ENCODE results near the gene AARS2. TPM values are rescaled to one million over a fixed set of nuclear protein-coding genes. Genes with fewer than 3 reads are reported as not detected.

AARS2 gene
- total and polyA plus RNA-seq, 2 of the 4 experiments (the other 2 are of a cell fraction): 9.1 to 10.4 TPM

DNA sequence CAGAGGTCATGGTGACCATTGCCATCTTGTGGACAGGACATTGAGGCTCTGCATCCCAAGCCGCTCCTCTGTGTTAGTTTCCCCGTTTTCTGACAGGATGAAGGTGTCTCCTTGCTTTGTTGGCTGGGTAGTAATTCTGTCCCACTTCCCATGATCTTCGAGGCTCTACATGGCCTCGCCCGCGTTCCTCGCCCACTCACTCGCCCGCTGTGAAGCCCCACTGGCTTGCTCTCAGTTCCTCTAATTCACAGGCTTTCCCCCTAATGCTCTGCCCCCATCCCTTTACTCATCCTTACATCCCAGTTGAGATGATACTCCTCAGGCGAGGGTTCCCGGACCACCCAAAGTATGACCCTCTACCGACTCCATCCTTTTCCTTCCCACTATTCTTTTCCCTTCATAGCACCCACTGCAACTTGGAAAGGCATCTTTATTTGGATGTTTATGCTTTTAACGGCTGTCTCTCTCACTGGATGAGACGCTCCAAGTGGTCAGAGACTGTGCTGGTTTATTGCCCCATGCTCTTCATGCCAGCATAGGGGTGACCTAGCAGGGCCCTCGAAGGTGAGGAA, 55.3 kb downstream of the AARS2 start:
- H3K4ac ChIP-seq (ENCODE audit: low read depth, low read length): peak overlapping the region; percentile 97
- peak overlapping the region; percentile 94 for H3K9ac ChIP-seq (ENCODE audit: low read depth, low read length)
- dilution Hi-C loops (cut with HindIII; ENCODE audit: low sequenced_read_pairs, unreplicated experiment): no loop called here
- no TSS peak for BruUV-seq (replicated peaks)
- H2AK5ac ChIP-seq (ENCODE audit: low read depth, low read length): peak overlapping the region; percentile 86; the same call in 1 of the 2 replicates
- peaks cover 39% of the 10 kb centered on the region for H4K20me1 ChIP-seq (ENCODE audit: insufficient read depth, low read length)
- peak overlapping the region; percentile 100 for H3K14ac ChIP-seq (replicated peaks; ENCODE audit: low read depth, low read length)
- H3K27me3 ChIP-seq (ENCODE audit: control insufficient read depth, insufficient read depth, low read length): no peaks in the 10 kb centered on the region
- POLR2A ChIA-PET (ENCODE audit: unreplicated experiment): interaction anchor here (2.0 kb wide), 1 partner anchor 11 kb away, joined by 27 read pairs; the partner anchor contains the start of gene HSP90AB1
- H4K8ac ChIP-seq (ENCODE audit: low read depth in 2 of 2, low read length in 2 of 2): peak overlapping the region; percentile 94 to 98
- peak overlapping the region; percentile 83 for H3K18ac ChIP-seq (ENCODE audit: low read depth, low read length)
- peak overlapping the region; percentile 91 for H3K27ac ChIP-seq (ENCODE audit: insufficient read depth, low read length)
- H4K91ac ChIP-seq (ENCODE audit: insufficient read depth, low read depth, low read length): peak overlapping the region; percentile 64
- peak overlapping the region; percentile 98 for H4K5ac ChIP-seq (ENCODE audit: low read depth, low read length)
- CTCF ChIA-PET: no interaction called here
- intact Hi-C loops (cut with micrococcal nuclease): no loop called here
- peaks cover 13% of the 10 kb centered on the region for H3K9me1 ChIP-seq (ENCODE audit: insufficient read depth, low read length)
- no peaks in the 10 kb centered on the region for H3K9me3 ChIP-seq (ENCODE audit: control insufficient read depth, insufficient read depth, low read length)
- H3K4me1 ChIP-seq (ENCODE audit: control insufficient read depth, insufficient read depth, low read length): peaks cover 14% of the 10 kb centered on the region
- H3K4me3 ChIP-seq (ENCODE audit: insufficient read depth, low read depth, low read length): peak overlapping the region; percentile 94
- ATAC-seq (ENCODE audit: low read depth) (no peak), DNase-seq (no peak)
- H3K4me2 ChIP-seq (ENCODE audit: low read depth, low read length): peak overlapping the region; percentile 98
- in situ Hi-C loops (cut with MboI; ENCODE audit: low sequenced_read_pairs): no loop called here
- H3K79me1 ChIP-seq (ENCODE audit: low read depth in 1 of 2, low read length in 2 of 2): peaks cover 14 to 63% of the 10 kb centered on the region in 2 experiments
- H3K56ac ChIP-seq (ENCODE audit: extremely low read depth, insufficient read depth, low read length): peak overlapping the region; percentile 61
- peak overlapping the region; percentile 99 for H3K23ac ChIP-seq (ENCODE audit: low read depth, low read length)
- H2AFZ ChIP-seq (replicated peaks; ENCODE audit: low read length, poor library complexity): peak overlapping the region; percentile 98
- H2BK15ac ChIP-seq (ENCODE audit: low read depth, low read length): peak overlapping the region; percentile 72; the same call in 2 of the 3 replicates
- peak overlapping the region; percentile 80 for H2AK9ac ChIP-seq (replicated peaks; ENCODE audit: low read depth, low read length, poor library complexity)
- H2BK120ac ChIP-seq (ENCODE audit: low read depth, low read length): peak overlapping the region; percentile 94
- no peak for TF ChIP-seq CTCF (conservative IDR thresholded peaks at IDR 0.05; ENCODE audit: low read depth, low read length)
- no peak for TF ChIP-seq POLR2A (IDR thresholded peaks at IDR 0.05; ENCODE audit: low read depth, low read length)
- no peak for TF ChIP-seq NFE2L2 (IDR thresholded peaks at IDR 0.05; ENCODE audit: low read depth, low read length)
- no peak for TF ChIP-seq ELK1 (IDR thresholded peaks at IDR 0.05; ENCODE audit: borderline replicate concordance, low read depth, low read length)
- TF ChIP-seq USF2 (IDR thresholded peaks at IDR 0.05; ENCODE audit: low read depth, low read length): no peak
- TF ChIP-seq MXI1 (IDR thresholded peaks at IDR 0.05; ENCODE audit: borderline replicate concordance, low read depth, low read length): no peak
- no peak for TF ChIP-seq FOS (IDR thresholded peaks at IDR 0.05; ENCODE audit: low read depth, low read length)
- TF ChIP-seq MAZ (IDR thresholded peaks at IDR 0.05; ENCODE audit: borderline replicate concordance, low read depth, low read length): no peak
- no peak for TF ChIP-seq CHD1 (IDR thresholded peaks at IDR 0.05; ENCODE audit: low read depth, low read length)
- TF ChIP-seq SMC3 (IDR thresholded peaks at IDR 0.05; ENCODE audit: low read depth, low read length): no peak
- no peak for TF ChIP-seq RCOR1 (IDR thresholded peaks at IDR 0.05; ENCODE audit: insufficient replicate concordance, low read length)
- TF ChIP-seq MAFK (IDR thresholded peaks at IDR 0.05; ENCODE audit: low read depth, low read length): no peak
- TF ChIP-seq BHLHE40 (IDR thresholded peaks at IDR 0.05; ENCODE audit: low read depth, low read length): no peak
- no peak for TF ChIP-seq CEBPB (IDR thresholded peaks at IDR 0.05; ENCODE audit: low read depth, low read length)
- TF ChIP-seq RAD21 (IDR thresholded peaks at IDR 0.05; ENCODE audit: low read length): no peak
- TF ChIP-seq RFX5 (IDR thresholded peaks at IDR 0.05; ENCODE audit: low read depth, low read length): no peak
- H3K36me3 ChIP-seq (ENCODE audit: control insufficient read depth, insufficient read depth, low read length): peaks cover 36% of the 10 kb centered on the region
- 44% methylated on average over 10 of the region's 15 CpGs; no CpG with 5 or more reads in 1 of the 2 experiments for WGBS, 2 experiments (ENCODE audit: extremely low coverage in 2 of 2, insufficient read length in 1 of 2)
- H2BK20ac ChIP-seq (ENCODE audit: low read depth, low read length): no peak overlapping the region; the same call in 1 of the 2 replicates
- H2BK5ac ChIP-seq (ENCODE audit: low read depth, low read length, poor library complexity, severe bottlenecking): peak overlapping the region; percentile 89

Measured in IMR-90 (cell line).